HG03354 (cell line): ENCODE results near the gene ST3GAL5.
"Not testable (repeated sequence)": the region's sequence is repeated elsewhere in the genome, so short reads cannot be mapped to it uniquely, and the experiment has no call there.

ENCODE experiments used
- ATAC-seq: cut with Tn5 transposase; IDR thresholded peaks from one replicate; pipeline ENCODE4 v1.9.1; 2021; ENCODE audit warnings: mild to moderate bottlenecking; ENCODE audit not compliant: unreplicated experiment, poor library complexity, severe bottlenecking

The ST3GAL5 gene

DNA sequence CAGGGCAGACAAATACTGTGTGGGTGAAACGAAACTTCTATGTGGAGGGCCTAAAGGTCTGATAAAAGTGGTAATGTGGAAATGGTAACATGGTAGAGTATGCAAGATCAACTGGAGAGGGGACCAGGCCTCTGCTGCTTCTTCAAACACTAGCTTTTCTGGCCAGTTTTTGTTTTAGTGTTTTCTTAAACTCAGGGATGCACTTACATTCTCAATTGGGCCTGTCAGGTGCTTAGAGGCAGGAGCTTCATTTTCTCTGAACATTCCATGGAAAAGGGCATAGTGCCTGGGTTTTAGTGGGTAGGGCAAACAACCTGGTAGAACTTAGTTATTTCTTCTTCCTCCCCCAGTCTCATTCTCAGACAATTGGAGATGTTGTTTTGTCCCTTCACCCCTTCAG is 10.5 kb upstream of the ST3GAL5 start:
- no peak for ATAC-seq

DNA sequence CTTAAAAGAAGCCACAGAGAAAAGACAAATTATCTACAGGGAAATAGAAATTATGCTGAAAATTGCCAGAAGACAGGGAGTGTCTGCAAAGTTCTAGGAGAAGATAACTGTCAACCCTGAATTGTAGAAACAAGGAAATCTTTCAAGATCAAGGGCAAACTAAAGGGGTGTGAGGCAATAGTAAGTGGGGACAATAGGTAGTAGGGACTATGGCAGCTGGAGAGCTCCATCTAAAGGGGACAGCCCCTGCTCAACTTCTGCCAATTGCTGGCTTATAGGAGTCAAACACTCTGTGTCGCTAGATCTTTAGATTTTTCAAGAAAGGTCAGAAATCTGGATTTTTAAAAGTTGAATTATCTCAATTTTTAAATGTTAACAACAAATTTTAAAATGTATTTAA is 10.1 kb upstream of the ST3GAL5 start:
- no peak for ATAC-seq

DNA sequence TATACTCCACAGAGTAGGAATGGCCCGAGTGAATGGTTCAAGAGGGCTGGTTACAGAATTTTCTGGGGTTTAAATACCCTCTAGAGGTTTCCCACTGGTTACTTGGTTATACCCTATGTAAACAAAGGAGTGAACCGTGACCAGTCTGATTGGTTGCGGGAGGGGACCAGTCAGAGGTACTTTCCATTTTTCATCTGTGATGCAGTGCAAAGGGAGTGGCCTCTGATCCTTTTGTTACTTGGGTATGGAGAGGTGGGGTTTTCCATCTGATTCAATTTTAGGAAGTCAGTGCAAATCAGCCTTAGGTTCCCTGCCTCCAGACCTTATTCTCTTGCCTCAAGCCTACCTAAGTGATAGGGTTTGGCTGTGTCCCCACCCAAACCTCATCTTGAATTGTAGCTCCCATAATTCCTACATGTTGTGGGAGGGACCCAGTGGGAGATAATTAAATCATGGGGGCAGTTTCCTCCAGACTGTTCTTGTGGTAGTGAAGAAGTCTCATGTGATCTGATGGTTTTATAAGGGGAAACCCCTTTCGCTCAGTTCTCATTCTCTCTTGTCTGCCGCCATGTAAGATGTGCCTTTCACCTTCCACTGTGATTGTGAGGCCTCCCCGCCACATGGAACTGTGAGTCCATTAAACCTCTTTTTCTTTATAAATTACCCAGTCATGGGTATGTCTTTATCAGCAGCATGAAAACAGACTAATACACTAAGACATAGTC is 5.9 kb upstream of the ST3GAL5 start:
- ATAC-seq: not testable (repeated sequence)

DNA sequence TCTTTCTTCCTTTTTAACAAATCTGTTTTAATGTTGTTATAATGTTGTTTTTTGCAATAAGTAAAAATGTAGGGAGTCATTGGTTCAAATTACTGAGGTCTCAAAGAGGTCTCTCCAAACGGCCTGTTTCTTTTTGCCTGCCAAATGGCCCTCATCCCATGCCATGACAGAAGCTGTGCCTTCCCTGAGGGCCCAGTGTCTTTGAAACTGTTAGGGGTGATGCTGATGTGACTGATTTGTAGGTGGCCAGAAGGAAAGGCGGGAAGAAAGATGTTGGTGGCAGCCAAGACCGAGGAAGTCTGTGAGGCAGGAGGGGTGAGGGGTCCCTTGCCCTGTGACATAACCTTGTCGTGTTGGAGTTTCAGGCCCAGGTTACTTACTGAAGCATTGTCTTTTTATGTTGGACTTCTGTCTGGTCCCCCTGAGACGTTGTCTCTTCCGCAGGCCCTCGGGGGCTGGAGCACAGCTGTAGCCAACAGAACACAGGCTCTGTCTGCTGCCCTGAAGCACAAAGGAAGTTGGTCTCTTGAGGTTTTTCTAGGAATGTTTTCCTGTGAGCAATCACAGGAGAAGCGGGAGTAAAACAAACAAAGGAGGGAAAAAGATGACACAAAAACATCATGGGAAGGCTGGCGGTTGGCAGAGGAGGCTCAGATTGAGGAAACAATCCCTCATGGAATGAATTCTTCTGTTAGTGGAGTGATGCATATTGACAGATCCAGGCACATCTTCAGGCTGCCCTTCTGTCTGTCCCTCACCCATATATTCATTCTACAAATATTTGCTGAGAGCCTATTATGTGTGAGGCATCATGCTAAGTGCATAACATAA is 4.9 kb upstream of the ST3GAL5 start:
- no peak for ATAC-seq

DNA sequence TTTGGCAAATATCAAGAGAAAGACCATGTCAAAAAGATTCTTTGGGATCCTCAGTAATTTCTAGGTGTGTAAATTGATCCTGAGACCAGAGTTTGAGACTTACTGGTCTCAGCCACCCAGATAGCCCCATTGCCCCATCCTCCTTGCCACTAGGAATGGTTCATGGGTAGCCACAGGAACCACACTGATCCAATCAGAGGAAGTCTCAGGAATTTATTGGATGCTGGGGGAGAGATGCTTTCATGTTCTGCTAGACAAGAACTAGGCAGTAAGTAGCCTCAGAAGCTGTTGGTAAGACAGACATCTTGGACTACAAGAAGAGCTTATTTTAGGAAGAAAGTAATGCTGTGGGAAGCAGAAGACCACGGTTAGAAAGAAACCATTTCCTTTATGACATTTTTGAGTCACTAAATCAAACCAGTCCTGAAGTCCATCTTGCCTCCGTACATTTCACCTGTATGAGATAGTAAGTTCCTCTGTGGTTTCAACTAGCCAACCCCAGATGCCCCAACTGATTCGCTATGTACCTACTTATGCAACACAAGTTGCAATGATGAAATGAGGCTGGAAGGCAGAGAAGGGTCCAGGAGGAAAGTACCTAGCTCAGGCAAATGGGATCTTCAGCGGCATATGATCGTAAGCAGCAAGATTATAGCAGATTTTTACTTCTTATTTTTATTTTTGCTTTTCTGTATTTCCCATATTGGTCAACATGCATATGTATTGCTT is 3.6 kb upstream of the ST3GAL5 start:
- no peak for ATAC-seq

DNA sequence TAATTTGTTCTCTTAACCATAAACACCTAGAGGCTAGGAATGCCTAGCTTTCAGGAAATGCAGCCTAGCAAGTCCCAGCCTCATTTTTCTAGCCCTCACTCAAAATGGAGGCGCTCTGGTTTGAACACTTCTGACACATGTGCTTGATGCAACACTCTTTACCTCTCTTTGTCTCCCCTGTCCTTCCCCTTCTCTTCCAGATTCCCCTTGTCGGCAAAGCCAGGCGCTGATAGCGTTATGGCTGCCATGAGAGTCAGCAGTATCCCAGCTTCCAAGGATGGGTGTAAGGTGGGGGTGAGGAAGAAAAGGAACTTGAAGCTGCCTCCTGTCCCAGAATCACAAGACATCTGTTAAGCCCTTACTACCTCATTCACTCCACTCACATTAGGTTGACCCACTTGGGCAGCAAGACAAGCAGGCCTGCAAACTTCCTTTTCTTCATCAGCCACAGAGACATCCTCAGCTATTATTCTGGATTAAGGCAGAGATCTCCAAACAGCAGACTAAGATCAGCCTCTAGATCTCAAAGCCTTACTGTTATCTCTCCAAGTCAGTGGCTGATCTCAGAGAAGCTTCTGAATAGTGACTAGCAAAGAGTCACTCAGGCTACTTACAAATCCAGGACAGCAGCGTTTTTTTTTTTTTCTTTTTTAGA is 1.9 kb upstream of the ST3GAL5 start:
- no peak for ATAC-seq

DNA sequence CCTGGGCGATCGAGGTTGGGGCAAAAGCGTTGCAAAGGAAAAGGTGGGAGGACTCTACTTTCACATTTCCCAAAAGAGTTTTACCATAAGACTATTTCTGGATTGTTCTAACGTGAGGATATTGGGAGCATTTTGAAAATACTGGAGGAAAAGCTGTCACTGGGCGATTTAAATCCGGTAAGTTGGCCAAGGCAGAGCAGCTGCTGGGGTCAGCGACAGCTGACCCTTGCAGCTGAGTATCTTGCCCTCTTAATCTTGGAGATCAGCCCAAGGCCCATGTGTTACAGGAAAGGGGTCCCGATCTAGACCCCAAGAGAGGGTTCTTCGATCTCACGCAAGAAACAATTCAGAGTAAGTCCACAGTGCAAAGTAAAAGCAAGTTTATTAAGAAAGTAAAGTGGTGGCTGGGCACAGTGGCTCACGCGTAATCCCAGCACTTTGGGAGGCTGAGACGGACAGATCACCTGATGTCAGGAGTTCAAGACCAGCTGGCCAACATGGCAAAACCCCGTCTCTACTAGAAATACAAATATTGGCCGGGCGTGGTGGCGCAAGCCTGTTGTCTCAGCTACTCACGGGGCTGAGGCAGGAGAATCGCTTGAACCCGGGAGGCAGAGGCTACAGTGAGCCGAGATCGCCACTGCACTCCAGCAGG is 964 bp upstream of the ST3GAL5 start:
- no peak for ATAC-seq

DNA sequence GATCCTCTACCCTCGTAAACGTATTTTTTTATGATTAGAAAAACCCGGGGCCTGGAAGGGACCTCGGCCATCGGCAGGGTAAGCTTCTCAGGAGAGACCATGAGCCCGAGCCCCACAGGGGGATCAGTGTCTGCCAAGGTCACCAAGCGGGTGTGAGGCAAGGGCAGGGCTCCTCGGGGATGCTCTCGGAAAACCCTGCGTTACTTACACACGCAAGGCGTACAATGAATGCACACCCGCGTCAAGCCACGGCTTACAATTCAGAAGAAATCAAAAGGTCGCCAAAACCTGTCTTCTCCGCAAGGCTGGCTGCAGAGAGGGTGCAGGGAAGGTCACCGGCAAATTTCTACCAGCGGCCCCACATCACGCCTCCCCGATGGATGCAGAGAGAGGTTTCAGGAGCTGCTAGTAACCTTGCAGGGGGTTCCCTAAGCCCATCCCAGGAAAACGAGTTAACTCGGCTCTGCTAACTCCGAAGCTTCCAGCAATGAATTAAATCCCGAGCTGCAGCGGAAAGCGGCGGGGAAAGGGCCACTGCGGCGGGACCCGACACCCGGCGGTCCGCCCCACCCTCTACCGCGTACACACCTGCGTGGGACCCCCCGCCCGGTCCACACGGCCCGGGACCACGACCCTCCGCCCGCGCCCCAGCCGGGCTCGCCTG is 638 bp downstream of the ST3GAL5 start:
- ATAC-seq: no peak

DNA sequence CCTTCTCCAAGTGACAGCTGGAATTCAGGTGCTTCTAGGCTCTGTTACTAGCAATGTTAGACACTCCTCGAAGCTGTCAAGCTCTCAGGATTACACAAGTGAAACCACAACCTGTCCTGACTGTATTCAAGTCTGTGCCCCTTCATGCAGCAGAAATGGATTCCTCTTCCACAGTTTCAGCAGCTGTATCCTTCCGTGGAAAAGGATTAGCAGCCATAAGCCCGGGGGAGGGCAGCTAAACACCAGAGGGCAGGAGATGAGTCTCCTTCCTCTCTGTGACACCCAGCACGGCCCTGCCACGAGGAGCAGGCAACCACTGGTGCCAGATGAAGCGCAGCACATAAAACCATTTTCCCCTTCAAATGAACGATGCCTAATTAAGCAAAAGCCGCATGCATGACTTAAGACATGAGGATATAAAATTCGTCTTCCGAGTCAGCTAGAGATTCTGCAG is 1.2 kb downstream of the ST3GAL5 start:
- no peak for ATAC-seq

DNA sequence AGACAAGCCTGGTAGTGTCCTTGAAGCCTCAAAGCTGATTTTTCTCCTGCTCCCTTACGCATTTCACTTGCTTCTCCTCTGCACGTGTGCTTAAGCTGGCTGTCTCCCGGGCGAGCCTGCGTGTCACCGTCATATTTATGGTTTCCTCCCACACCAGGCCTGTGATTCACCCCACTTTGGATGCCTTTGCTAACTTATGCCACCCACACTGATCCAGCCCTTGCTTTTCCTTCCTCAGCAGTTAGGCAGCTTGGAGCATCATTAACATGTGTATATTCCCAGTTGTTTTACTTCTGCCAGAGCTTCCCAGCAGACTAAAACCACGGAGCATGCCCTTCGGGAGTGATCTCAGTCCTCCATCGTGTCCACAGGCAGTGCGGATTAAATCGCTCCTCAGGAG is 2.2 kb downstream of the ST3GAL5 start:
- no peak for ATAC-seq

DNA sequence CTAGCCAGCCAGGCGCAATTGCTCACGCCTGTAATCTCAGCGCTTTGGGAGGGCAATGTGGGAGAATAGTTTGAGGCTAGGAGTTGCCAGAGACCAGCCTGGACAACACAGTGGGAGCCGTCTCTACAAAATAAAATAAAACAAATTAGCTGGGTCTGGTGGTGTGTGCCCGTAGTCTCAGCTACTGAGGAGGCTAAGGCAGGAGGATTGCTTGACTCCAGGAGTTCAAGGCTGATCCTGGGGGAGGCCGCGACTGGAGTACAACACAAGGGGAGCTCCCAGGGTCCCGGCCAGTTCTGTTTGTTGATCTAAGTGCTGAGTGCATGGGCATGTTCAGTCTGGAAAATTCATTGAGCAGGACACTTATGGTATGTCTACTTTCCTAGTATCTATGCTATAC is 2.6 kb downstream of the ST3GAL5 start:
- ATAC-seq: no peak

DNA sequence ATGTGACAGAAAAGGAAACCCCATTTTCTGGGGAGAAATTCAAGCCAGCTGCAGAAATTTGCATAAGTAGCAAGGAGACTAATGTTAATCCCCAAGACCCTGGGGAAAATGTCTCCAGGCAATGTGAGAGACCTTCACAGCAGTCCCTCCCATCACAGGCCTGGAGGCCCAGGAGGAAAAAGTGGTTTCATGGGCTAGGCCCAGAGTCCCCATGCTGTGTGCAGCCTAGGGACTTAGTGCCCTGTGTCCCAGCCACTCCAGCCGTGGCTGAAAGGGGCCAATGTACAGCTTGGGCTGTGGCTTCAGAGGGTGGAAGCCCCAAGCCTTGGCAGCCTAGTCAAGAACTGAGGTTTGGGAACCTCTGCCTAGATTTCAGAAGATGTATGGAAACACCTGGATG is 7.0 kb downstream of the ST3GAL5 start:
- not testable (repeated sequence) for ATAC-seq

DNA sequence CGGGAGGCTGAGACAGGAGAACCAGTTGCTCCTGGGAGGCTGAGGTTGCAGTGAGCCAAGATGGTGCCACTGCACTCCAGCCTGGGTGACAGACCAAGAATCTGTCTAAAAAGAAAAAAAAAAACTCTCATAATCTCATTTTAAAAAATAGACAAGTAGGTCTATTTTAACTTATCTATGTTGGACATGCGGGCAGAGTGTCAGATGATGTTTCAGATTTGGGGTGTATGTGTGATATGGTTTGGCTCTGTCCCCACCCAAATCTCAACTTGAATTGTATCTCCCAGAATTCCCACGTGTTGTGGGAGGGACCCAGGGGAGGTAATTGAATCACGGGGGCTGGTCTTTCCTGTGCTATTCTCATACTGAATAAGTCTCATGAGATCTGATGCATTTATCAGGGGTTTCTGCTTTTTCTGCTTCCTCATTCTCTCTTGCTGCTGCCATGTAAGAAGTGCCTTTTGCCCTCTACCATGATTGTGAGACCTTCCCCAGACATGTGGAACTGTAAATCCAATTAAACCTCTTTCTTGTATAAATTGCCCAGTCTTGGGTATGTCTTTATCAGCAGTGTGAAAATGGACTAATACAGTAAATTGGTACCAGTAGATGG is 8.0 kb downstream of the ST3GAL5 start:
- not testable (repeated sequence) for ATAC-seq

DNA sequence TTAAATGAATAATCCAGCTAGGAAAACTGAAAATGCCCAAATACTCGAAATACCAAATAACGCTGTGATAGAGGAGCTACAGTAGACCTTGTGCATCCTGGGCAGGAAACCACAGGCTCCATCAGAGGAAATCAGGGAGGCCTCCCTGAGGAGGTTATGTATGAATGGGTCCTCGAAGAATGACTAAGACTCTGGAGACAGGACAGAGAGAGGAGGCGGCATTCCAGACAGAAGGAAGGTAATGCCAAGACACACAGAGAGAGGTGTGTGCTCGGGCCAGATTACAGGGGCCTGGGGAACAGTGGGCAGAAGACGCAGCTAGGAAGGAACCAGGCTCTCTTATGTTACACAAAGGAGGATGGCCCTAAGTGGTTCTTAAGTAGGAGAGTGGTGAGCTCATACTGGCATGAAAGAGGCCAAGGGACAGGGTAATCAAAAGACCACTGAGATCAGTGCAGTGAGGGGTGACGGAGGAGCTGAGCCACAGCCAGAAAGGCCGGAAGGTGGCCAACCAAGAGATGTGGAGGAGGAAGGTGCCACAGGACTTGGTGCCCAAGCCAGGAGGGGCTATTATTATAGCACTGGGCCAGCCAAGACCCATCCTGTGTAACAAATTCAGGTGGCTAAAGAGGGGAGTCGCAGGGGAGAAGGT is 9.9 kb downstream of the ST3GAL5 start:
- no peak for ATAC-seq

DNA sequence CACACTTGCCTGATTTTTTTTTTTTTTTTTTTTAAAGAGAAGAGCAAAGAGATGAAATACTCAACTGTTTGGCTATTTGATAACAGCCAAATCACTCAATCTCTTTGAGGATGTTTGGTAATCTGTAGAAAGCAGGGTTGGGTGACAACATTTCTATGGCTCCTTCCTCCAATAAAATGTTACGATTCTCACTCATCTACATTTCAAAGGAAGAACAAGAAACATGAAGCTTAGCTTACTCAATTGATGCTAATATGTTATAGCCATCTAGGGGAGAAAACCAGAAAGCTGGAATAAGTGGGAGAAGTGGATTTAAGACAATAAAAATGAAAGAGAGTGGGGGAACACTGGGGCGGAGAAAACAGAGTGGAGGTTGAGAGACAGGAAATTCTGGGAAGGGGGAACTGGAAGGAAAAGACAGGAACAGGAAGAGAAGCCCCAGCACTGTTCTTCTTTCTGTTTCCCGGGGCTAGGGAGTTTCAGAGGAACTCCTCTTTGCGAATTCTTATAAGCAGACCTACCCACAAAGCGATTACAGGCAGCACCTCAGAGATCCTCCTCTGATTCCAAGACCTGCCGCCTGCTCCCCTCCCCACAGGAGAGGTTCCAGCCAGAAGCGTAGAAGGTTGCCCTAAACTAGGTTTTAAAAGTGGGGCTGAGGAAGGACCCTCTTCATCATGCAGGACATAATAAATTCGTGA is 13.3 kb downstream of the ST3GAL5 start:
- ATAC-seq: no peak

DNA sequence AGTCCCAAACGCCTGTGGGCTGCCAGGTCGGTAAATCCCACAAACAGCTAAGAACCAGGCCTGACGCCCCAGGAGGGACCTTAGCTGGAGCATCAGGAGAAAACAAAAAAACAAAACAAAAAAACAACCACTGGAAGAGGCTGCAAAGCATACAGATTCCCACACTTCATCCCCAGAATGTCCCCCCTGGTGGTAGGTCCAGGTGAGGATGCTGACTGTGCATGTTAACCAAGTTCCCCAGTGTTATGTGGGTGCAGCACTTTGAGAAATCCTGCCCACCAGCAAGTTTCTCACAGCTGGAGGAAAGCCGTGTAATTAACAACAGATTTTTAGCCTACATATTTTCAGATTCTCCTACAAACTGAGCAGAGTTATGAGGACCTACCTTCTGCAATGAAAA is 15.1 kb downstream of the ST3GAL5 start:
- ATAC-seq: no peak

DNA sequence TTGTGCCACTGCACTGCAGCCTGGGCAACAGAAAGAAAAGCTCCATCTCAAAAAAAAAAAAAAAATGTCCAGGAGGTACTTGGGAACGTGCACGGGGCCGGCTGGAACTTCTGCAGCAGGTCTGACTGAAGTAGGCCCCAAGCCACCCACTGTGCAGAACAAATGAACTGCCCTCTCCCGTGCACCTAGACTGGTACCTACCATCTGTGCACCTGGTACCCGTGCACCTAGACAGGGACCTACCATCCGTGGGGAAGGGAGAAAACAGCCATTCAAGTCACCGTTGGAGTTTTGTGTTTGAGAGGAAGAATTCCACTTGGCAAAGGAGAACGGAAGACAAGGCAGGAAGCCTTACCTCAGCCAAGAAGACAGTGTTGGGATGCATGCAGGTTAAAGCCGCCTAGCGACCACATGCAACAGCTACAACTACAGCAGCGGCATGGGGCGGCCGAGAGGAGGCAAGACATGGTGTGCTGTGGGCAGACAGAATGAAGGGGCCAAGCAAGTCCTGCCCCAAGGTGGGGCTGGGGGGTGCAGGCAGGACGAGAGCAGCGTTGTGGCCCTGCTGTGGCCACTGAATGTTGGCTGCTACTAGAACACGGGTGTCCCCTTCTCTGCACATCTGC is 16.1 kb downstream of the ST3GAL5 start:
- ATAC-seq: no peak
